GM21825 (cell line): Measurements from ENCODE around the gene NPY2R.

Experiments used
- ATAC-seq: cut with Tn5 transposase; IDR thresholded peaks from one replicate; pipeline ENCODE4 v1.9.1; 2021; ENCODE audit warnings: mild to moderate bottlenecking, moderate library complexity; ENCODE audit not compliant: unreplicated experiment

Gene NPY2R

GRCh38 chr4:155248002-155248896 lies 39.8 kb downstream of the NPY2R start:
- ATAC-seq, result no peak

DNA sequence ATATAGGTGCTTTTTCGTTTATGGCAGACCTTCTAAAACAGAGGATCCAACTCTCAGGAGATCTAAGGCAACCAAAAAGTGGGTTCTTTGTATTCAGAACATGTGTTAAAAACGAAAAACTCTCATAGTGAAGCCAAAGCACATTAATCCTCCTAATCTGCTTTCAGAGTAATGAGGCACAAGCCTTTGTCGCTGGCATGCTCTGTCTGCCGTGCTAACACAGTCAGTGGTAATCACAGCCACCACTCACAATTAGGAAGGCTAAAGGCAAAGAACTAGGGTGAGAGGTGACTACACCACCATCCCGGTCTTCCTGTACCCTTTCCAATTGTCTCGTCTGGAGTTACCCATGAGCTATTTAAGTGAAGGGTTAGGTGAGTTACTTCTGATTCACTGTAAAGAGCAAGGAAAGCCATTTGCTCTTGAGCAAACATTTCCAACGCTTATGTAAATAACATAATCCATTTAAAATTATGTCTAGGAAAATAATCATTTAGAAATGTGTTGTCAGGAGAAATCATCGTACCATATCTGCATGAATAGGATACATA lies 40.7 kb downstream of the NPY2R start:
- no peak for ATAC-seq

DNA sequence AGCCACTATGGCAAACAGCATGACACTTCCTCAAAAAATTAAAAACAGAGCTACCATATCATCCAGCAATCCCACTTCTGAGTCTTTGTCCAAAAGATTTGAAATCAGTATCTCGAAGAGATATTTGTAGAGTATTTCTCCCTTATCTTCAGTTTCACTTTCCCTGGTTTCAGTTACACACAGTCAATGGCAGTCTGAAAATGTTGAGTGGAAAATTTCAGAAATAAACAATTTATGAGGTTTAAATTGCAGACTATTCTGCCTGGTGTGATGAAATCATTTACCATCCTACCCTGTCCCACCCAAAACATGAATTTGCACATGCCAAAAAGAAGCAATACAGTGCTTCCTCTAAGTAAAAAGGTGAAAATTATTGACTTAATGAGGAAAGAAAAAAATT lies 43.9 kb downstream of the NPY2R start:
- ATAC-seq, result no peak

- ATAC-seq, result no peak
Observed at GRCh38 chr4:155263480-155263879, 55.0 kb downstream of the NPY2R start.

- no peak for ATAC-seq
Observed at GRCh38 chr4:155265113-155265512, 56.7 kb downstream of the NPY2R start.
